Frontal cortex (tissue), 4 donors: ENCODE data around the gene SLC9A9. TPM values are rescaled to one million over a fixed set of nuclear protein-coding genes. Genes with fewer than 3 reads are reported as not detected.
"Not testable (repeated sequence)": the region's sequence is repeated elsewhere in the genome, so short reads cannot be mapped to it uniquely, and the experiment has no call there.

Experiments
- DNase-seq, 2 donors: peaks; one replicate each; pipeline ENCODE4 v3.0.0; 2012; ENCODE audit warnings: low spot score in 2 of 2
- FAIRE-seq: peaks from 2 replicates; lab custom pipeline; 2012; peaks lifted over from hg19 to GRCh38; lab: Jason Lieb, UNC
- total RNA-seq: library from RNA; depleted of rRNA; stranded (reverse); fragments of >200 nt; gene quantifications from one replicate; pipeline ENCODE4 v1.2.3, GENCODE V29; 2014
- donor health status: control.
- donor health status: control.
- donor health status: control.

SLC9A9 gene
- total RNA-seq, 1 donor from 2014 or later: 4.9 TPM

- no peak for FAIRE-seq
Observed at GRCh38 chr3:143291836-143292447, 556.3 kb downstream of the SLC9A9 start.

GRCh38 chr3:143288944-143289343 is 559.3 kb downstream of the SLC9A9 start:
- FAIRE-seq (no peak), DNase-seq (no peak)

More at GRCh38 chr3:143291836-143292447, 556.3 kb downstream of the SLC9A9 start:
- no peak for DNase-seq

GRCh38 chr3:143287403-143287802 is 560.9 kb downstream of the SLC9A9 start:
- no peak for DNase-seq
- FAIRE-seq: no peak

GRCh38 chr3:143286392-143287010 is 561.8 kb downstream of the SLC9A9 start:
- FAIRE-seq: no peak

GRCh38 chr3:143283432-143284128 is 564.7 kb downstream of the SLC9A9 start:
- FAIRE-seq (no peak), DNase-seq (no peak)

More at GRCh38 chr3:143286392-143287010, 561.8 kb downstream of the SLC9A9 start:
- no peak for DNase-seq

GRCh38 chr3:143280984-143281383 is 567.3 kb downstream of the SLC9A9 start:
- DNase-seq: no peak
- FAIRE-seq: no peak

GRCh38 chr3:143279567-143279966 is 568.7 kb downstream of the SLC9A9 start:
- FAIRE-seq: not testable (repeated sequence)

GRCh38 chr3:143278721-143279120 is 569.5 kb downstream of the SLC9A9 start:
- no peak for FAIRE-seq
- DNase-seq: no peak

More at GRCh38 chr3:143279567-143279966, 568.7 kb downstream of the SLC9A9 start:
- DNase-seq: not testable (repeated sequence)

GRCh38 chr3:143277531-143277930 is 570.7 kb downstream of the SLC9A9 start:
- FAIRE-seq (no peak), DNase-seq (no peak)

GRCh38 chr3:143276592-143276991 is 571.7 kb downstream of the SLC9A9 start:
- no peak for FAIRE-seq
- DNase-seq: no peak

- no peak for FAIRE-seq
- no peak for DNase-seq
Observed at GRCh38 chr3:143273975-143274690, 574.1 kb downstream of the SLC9A9 start.

GRCh38 chr3:143271136-143271535 is 577.1 kb downstream of the SLC9A9 start:
- DNase-seq (no peak), FAIRE-seq (no peak)

GRCh38 chr3:143269741-143270140 is 578.5 kb downstream of the SLC9A9 start:
- FAIRE-seq (no peak), DNase-seq (no peak)

GRCh38 chr3:143267989-143268388 is 580.3 kb downstream of the SLC9A9 start:
- FAIRE-seq (no peak), DNase-seq (no peak)

- DNase-seq: no peak
- FAIRE-seq: no peak
Observed at GRCh38 chr3:143266927-143267326, 581.3 kb downstream of the SLC9A9 start.

GRCh38 chr3:143266511-143266910 is 581.8 kb downstream of the SLC9A9 start:
- FAIRE-seq: no peak
- DNase-seq: no peak

GRCh38 chr3:143265501-143266070 is 582.7 kb downstream of the SLC9A9 start:
- no peak for DNase-seq
- no peak for FAIRE-seq

- FAIRE-seq (no peak), DNase-seq (no peak)
Observed at GRCh38 chr3:143263852-143264513, 584.3 kb downstream of the SLC9A9 start.

GRCh38 chr3:143261848-143262247 is 586.4 kb downstream of the SLC9A9 start:
- FAIRE-seq (no peak), DNase-seq (no peak)

GRCh38 chr3:143258692-143259091 is 589.6 kb downstream of the SLC9A9 start:
- FAIRE-seq: no peak
- no peak for DNase-seq
